Esophagus squamous epithelium (tissue), 4 donors: ENCODE measurements around the gene ACD.

Experiments used
- CTCF ChIP-seq, 6 experiments: fragments of 450-650 bp in 4 of 6; fragments of 200-600 bp in 2 of 6; sonication (generic) in 2 of 6; IDR thresholded peaks; one replicate each; pipeline ENCODE4 v1.5.1; 2016 to 2019; ENCODE audit warnings: antibody characterized with exemption in 6 of 6, mild to moderate bottlenecking in 4 of 6, moderate library complexity in 4 of 6
- POLR2A ChIP-seq, 4 donors: fragments of 450-650 bp; IDR thresholded peaks; one replicate each; pipeline ENCODE4 v1.6.1; 2017; ENCODE audit warnings: antibody characterized with exemption in 4 of 4, mild to moderate bottlenecking in 4 of 4, moderate library complexity in 3 of 4

- TF ChIP-seq CTCF (IDR thresholded peaks at IDR 0.05), result no peak
- TF ChIP-seq POLR2A (IDR thresholded peaks at IDR 0.05), result no peak
Observed at GRCh38 chr16:67675579-67675935, 15.5 kb upstream of the ACD start.
